Kidney capillary endothelial cell (primary cell): ENCODE results near the gene JMJD8.
"Not testable (repeated sequence)": the region's sequence is repeated elsewhere in the genome, so short reads cannot be mapped to it uniquely, and the experiment has no call there.

Experiments
- DNase-seq: peaks from one replicate; pipeline ENCODE4 v3.0.0-alpha.2; 2018; ENCODE audit warnings: low spot score

Gene JMJD8

DNA sequence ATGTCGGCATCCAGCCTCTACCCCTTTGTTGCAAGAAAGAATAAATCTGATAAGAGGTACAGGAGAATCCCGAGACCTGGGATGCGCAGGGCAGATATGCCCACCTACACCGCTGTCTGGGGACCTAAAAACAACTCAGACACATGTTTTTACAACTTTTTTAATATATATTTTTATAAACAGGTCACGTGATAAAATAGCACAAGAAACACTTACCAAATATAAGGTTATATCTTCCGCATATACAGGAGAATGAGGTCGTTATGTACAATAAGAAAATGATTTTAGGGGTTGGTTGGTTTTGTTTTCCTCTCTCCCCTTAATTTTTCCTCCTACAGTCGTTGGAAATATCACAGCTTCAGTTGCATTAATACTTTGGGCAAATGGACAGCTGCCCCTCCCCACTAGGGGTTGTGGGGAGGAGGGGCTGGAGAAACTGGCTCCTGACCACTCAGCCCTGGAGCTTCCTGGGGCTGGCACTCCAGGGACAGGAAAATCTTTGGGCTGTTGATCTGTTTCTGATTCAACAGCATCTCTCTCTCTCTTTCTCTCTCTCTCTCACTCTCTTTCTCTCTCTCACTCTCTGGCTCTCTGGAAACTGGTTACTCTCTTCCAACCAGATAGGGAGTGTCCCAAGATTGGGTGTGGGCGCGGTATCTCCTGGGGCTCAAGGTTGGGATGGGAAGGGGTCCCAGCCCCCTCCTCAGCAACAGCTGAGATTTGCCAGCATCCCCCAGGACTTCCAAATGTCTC, 8.4 kb upstream of the JMJD8 start:
- DNase-seq: no peak

DNA sequence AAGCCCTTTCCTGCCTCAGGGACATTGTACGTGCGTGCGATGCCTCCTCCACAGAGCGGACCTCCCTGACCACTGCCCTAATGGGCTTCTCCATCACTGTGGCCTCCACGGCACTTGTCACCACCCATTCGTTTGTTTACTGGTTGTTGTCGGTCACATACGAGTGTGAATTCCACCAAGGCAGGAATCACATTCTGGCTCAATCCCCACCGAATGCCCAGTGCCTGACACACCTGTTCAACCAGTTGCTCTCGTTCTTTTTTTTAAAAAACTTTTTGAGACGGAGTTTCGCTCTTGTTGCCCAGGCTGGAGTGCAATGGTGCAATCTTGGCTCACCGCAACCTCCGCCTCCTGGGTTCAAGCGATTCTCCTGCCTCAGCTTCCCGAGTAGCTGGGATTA, 7.1 kb upstream of the JMJD8 start:
- DNase-seq: not testable (repeated sequence)

- no peak for DNase-seq
Observed at GRCh38 chr16:689175-689897, 5.2 kb upstream of the JMJD8 start.

GRCh38 chr16:687499-687898, 3.4 kb upstream of the JMJD8 start:
- DNase-seq: no peak

GRCh38 chr16:686459-687260, 2.5 kb upstream of the JMJD8 start:
- DNase-seq: no peak

- DNase-seq: no peak
Observed at GRCh38 chr16:685967-686366, 1.8 kb upstream of the JMJD8 start.

DNA sequence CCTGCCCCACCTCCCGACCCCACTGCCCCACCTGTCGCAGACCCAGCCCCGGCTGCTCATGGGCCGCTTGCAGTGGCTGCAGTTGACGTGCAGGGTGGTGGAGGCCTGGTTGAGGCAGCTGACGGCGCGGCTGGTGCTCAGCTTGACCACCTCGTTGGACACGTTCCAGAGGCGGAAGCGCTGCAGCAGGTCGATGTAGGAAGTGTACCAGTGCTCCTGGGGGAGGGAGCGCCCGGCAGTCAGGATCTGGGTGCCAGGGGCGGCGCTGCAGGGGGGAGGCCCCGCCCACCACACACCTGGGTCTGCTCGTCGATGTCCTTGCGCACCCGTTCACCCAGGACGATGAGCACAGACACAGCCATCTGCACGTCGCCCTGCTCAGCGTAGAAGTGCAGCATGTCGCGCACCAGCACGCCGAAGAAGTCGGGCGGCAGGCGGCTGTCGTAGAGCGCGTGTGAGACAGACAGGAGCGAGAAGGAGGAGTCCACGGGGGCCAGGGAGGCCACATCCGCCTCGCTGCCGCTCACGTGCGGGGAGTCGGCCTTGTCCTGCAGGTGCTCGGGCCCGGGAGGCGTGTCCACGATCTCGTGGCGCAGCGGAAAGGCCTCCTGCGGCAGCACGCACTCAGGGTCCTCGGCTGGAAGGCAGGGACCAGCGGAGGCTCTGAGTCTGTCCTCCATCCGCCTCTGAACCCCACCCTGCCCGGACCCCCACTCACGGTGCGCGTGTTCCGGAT, 995 bp upstream of the JMJD8 start:
- no peak for DNase-seq

DNA sequence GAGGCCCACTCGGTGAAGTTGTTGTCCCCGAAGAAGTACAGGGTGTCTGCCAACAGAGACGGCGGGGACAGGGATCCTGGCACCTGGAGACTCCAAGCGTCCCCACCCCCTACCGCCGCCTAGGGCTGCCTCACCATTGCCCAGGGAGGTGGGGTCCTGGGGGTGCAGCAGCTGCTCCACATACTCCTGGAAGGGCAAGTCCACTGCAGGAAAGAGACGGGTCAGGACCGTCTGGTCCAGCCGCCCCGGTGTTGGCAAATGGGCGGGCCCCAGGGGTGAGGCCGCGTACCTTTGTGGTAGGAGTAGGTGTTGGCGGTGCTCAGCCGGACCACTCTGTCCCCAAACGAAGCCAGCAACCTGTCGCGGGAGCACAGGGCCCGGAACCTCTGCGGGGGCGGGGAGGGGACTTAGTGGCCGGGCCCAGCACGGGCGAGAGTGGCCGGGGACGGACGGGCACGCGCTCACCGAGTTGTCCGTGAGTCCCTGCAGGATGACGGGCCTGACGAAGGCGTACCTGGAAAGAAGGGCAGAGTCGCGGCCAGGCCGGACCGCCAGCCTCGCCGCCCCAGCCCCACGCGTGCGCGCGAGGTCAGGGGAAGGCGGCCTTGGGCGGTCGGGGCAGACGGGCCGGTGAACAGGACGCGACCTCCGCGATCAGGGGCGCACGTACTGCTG, 601 bp downstream of the JMJD8 start:
- no peak for DNase-seq

DNA sequence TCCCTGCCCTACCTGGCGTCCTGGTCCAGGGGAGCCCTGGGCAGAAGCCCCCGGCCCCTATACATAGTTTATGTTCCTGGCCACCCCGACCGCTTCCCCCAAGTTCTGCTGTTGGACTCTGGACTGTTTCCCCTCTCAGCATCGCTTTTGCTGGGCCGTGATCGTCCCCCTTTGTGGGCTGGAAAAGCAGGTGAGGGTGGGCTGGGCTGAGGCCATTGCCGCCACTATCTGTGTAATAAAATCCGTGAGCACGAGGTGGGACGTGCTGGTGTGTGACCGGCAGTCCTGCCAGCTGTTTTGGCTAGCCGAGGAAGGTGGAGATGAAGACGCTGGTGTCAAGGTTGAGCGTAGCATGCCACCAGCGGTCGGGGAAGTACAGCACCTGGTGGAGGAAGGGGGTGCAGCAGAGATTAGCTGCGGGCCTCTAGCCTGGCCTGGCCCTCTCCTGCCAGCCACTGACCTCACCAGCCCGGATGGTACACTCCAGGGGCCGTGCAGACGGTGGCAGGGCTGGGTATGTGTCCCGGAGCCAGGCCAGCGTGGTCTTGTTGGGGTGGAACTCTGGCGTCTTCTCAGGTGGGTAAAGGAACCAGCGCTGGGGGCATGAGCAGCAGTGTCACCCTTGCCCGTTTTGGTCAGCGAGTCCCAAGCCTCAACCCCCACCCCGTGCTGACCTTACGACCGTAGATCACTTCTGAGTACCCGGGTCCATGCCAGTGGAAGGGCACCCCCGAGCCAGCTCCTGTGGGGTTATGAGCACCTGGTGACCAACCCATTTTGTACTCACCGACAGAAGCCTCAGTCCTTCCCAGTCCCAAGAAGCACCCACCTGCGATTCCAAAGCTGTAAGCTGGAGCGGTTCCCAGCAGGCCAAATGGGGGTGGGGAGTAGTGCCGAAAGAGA, 1.4 kb downstream of the JMJD8 start:
- no peak for DNase-seq

- DNase-seq: no peak
Observed at GRCh38 chr16:681746-682427, 2.2 kb downstream of the JMJD8 start.

DNA sequence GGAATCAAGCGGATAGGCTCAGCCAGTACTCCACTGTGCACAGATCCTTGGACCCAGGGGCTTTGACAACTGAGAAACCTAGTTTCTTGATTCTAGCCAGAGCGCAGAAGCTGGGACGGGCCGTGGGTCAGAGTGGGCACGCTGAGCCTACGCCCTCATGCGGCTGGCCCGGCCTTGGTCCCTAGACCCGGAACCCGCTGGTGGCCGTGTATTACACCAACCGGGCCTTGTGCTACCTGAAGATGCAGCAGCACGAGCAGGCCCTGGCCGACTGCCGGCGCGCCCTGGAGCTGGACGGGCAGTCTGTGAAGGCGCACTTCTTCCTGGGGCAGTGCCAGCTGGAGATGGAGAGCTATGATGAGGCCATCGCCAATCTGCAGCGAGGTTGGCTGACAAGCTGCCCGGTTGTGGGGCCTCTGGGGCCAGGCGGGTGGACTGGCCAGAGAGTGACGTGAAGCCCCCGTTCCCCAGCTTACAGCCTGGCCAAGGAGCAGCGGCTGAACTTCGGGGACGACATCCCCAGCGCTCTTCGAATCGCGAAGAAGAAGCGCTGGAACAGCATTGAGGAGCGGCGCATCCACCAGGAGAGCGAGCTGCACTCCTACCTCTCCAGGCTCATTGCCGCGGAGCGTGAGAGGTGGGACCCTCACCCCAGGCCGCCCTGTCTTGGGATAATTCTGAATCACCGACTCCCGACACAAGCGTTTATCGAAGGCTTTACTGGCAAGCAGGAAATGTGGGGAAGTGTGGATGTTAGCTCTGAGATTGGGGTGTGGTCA, 3.0 kb downstream of the JMJD8 start:
- DNase-seq: peak; percentile 32

DNA sequence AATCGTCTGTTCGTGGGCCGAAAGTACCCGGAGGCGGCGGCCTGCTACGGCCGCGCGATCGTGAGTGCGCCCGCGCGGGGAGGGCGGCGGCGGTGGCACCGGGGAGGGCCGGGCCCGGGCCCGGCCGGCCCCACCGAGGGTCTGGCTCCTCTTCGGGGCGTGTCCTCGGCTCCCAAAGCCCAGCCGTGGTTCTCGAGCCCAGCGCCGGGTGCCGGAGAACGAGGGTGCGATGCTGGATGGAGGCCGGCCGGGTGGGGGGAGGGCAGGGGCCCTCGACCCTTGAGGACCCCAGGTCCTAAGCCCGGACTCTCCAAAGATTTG, 3.5 kb downstream of the JMJD8 start:
- DNase-seq: no peak

GRCh38 chr16:679814-680624, 4.1 kb downstream of the JMJD8 start, which contains the start of gene STUB1:
Gene STUB1, plus strand, starts transcription at chr16:680410. Its CDS starts 116 bp downstream, at chr16:680526.
- DNase-seq: peak; percentile 76

- DNase-seq: peak; percentile 44
Observed at GRCh38 chr16:678858-679813, 5.0 kb downstream of the JMJD8 start.

DNA sequence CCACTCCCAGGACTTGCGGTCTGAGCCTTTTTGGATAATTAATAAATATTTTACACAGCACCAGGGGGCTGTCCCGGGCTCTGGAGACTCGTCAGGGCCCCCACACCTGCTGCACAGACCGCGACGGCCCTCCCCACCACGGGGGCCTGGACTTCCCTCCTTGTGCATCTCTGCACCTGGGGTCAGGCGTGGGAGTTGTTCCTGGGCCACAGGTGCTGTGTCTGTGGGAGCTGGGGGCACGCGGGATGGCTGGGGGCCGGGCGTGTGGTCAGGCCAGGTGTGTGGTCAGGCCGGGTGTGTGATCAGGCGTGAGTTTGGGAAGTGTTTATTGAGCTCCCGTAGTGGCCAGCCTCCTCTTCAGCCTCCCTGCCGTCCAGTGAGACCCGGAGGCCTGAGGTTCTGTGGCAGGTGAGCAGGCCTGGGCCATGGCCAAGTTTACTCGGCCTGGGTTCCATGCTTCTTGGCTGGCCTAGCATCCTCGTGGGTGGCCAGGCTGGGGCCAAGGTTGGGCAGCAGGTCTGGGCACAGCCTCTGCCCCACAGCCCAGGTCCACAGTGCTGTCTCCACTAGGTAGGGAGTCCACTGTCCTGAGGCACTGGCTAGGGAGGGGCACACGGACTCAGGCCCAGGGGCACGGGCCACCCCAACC, 5.8 kb downstream of the JMJD8 start:
- no peak for DNase-seq
